Measurements from ENCODE around the gene GRIA4. TPM values are rescaled to one million over a fixed set of nuclear protein-coding genes. Genes with fewer than 3 reads are reported as not detected.

The GRIA4 gene
- total RNA-seq, 1 donor from 2014 or later = 0.27 TPM

DNA sequence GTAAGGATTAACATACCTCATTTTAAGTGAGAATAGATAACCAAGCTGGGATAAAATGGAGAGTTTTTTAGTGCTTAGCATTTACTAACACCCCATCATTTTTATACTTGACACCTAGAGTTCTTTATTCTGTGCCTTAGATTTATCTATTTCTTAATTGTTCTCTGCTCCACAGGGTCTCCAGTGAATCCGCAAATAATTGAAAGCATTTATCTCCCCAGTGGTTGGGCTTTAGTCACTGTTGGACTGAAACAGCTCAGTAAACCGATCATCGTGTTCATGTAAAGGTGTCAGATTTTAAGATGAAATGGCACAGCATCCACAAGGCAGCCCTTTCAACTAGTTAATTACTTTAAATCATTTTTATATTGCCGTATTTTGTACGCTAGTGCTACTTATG lies 17.8 kb upstream of the GRIA4 start:
- Histone ChIP-seq H3K4me1 (ENCODE audit: insufficient read depth, low read length) (peaks cover 3% of the 10 kb centered on the region), H3K4me2 (ENCODE audit: low read length) (no peak overlapping the region), H3K27ac (ENCODE audit: low read depth, low read length) (no peak overlapping the region), H3K79me2 (ENCODE audit: insufficient read depth, low read length) (no peaks in the 10 kb centered on the region), H3K27me3 (ENCODE audit: insufficient read depth, low read length) (no peaks in the 10 kb centered on the region), H2AFZ (ENCODE audit: low read depth, low read length) (no peak overlapping the region), H3K9me3 (ENCODE audit: insufficient read depth, low read depth, low read length) (no peaks in the 10 kb centered on the region), H4K20me1 (ENCODE audit: insufficient read depth, low read length) (no peaks in the 10 kb centered on the region), H3K9ac (ENCODE audit: low read length) (no peak overlapping the region), H3K36me3 (ENCODE audit: insufficient read depth, low read length) (no peaks in the 10 kb centered on the region), H3K4me3 (ENCODE audit: insufficient read depth, low read depth, low read length) (no peak overlapping the region)
- Mint-ChIP-seq H3K4me3 (ENCODE audit: unreplicated experiment) (no peak overlapping the region), H3K27ac (ENCODE audit: unreplicated experiment) (no peak overlapping the region), H3K4me1 (ENCODE audit: low read depth, unreplicated experiment) (peaks cover 6% of the 10 kb centered on the region), H3K36me3 (ENCODE audit: low read depth, unreplicated experiment) (no peaks in the 10 kb centered on the region), H3K27me3 (ENCODE audit: low read depth, unreplicated experiment) (no peaks in the 10 kb centered on the region), H3K9me3 (ENCODE audit: unreplicated experiment) (no peaks in the 10 kb centered on the region)
- FAIRE-seq = no peak
- DNase-seq (ENCODE audit: low read depth) = no peak
- TF ChIP-seq, protein P1, sequence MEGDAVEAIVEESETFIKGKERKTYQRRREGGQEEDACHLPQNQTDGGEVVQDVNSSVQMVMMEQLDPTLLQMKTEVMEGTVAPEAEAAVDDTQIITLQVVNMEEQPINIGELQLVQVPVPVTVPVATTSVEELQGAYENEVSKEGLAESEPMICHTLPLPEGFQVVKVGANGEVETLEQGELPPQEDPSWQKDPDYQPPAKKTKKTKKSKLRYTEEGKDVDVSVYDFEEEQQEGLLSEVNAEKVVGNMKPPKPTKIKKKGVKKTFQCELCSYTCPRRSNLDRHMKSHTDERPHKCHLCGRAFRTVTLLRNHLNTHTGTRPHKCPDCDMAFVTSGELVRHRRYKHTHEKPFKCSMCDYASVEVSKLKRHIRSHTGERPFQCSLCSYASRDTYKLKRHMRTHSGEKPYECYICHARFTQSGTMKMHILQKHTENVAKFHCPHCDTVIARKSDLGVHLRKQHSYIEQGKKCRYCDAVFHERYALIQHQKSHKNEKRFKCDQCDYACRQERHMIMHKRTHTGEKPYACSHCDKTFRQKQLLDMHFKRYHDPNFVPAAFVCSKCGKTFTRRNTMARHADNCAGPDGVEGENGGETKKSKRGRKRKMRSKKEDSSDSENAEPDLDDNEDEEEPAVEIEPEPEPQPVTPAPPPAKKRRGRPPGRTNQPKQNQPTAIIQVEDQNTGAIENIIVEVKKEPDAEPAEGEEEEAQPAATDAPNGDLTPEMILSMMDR (IDR thresholded peaks at IDR 0.05; ENCODE audit: insufficient read depth, low read depth, low read length) = no peak

DNA sequence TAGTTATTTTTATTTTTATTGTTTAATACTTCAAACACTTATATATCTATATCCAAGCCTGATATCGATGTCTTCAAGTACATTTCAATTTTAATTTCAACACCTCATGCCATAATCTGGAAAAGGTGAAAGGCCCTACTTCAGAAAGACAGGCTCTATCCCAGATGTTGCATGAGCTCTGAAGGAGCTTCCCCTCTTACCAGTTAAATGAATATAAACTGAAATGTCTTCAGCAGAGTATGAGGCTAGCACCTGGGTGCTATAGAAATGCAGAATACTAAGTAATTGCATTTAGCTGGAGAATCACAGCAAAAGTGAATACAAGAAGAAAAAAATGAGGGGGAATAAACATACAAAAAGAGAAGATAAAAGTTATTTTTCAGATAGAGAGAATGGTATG lies 11.5 kb upstream of the GRIA4 start:
- Mint-ChIP-seq H3K27me3 (ENCODE audit: low read depth, unreplicated experiment) (no peaks in the 10 kb centered on the region), H3K27ac (ENCODE audit: unreplicated experiment) (no peak overlapping the region), H3K9me3 (ENCODE audit: unreplicated experiment) (no peaks in the 10 kb centered on the region), H3K4me1 (ENCODE audit: low read depth, unreplicated experiment) (no peaks in the 10 kb centered on the region), H3K4me3 (ENCODE audit: unreplicated experiment) (no peak overlapping the region), H3K36me3 (ENCODE audit: low read depth, unreplicated experiment) (no peaks in the 10 kb centered on the region)
- Histone ChIP-seq H3K4me1 (ENCODE audit: insufficient read depth, low read length) (no peaks in the 10 kb centered on the region), H3K79me2 (ENCODE audit: insufficient read depth, low read length) (no peaks in the 10 kb centered on the region), H2AFZ (ENCODE audit: low read depth, low read length) (no peak overlapping the region), H3K36me3 (ENCODE audit: insufficient read depth, low read length) (no peaks in the 10 kb centered on the region), H3K9me3 (ENCODE audit: insufficient read depth, low read depth, low read length) (no peaks in the 10 kb centered on the region), H3K4me3 (ENCODE audit: insufficient read depth, low read depth, low read length) (no peak overlapping the region), H4K20me1 (ENCODE audit: insufficient read depth, low read length) (no peaks in the 10 kb centered on the region), H3K4me2 (ENCODE audit: low read length) (no peak overlapping the region), H3K27ac (ENCODE audit: low read depth, low read length) (no peak overlapping the region), H3K9ac (ENCODE audit: low read length) (no peak overlapping the region), H3K27me3 (ENCODE audit: insufficient read depth, low read length) (no peaks in the 10 kb centered on the region)
- DNase-seq (ENCODE audit: low read depth) (no peak), FAIRE-seq (no peak)
- TF ChIP-seq, protein P1 (IDR thresholded peaks at IDR 0.05; ENCODE audit: insufficient read depth, low read depth, low read length) = no peak
- no peak for TF ChIP-seq EZH2 (IDR thresholded peaks at IDR 0.05; ENCODE audit: insufficient read depth, low read length)

DNA sequence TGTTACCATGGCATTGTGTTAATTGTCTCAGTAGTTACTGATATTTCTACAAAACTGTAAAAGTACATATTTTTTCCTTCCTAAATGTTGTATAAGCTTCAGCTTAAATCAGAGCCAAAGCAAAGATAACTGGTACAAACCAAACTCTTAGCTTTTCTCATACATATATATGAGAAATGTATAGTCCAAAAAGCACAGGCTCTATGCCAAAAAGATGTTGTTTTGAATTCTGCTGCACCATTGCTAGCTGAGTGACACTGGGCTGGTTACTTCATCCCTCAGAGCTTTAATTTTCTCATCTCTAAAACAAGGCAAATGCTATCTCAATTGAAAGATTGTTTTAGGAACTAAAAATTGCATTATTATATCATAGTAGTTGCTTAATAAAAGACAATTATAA lies 6.7 kb upstream of the GRIA4 start:
- DNase-seq (ENCODE audit: low read depth) = no peak
- Histone ChIP-seq H3K4me3 (ENCODE audit: insufficient read depth, low read depth, low read length) (no peak overlapping the region), H3K4me2 (ENCODE audit: low read length) (no peak overlapping the region), H2AFZ (ENCODE audit: low read depth, low read length) (no peak overlapping the region), H3K4me1 (ENCODE audit: insufficient read depth, low read length) (no peaks in the 10 kb centered on the region), H4K20me1 (ENCODE audit: insufficient read depth, low read length) (no peaks in the 10 kb centered on the region), H3K79me2 (ENCODE audit: insufficient read depth, low read length) (no peaks in the 10 kb centered on the region), H3K27ac (ENCODE audit: low read depth, low read length) (no peak overlapping the region), H3K36me3 (ENCODE audit: insufficient read depth, low read length) (no peaks in the 10 kb centered on the region), H3K9ac (ENCODE audit: low read length) (no peak overlapping the region), H3K27me3 (ENCODE audit: insufficient read depth, low read length) (no peaks in the 10 kb centered on the region), H3K9me3 (ENCODE audit: insufficient read depth, low read depth, low read length) (no peaks in the 10 kb centered on the region)
- H3K9me3 Mint-ChIP-seq (ENCODE audit: unreplicated experiment) = no peaks in the 10 kb centered on the region
- TF ChIP-seq EZH2 (IDR thresholded peaks at IDR 0.05; ENCODE audit: insufficient read depth, low read length) = no peak
- TF ChIP-seq, protein P1 (IDR thresholded peaks at IDR 0.05; ENCODE audit: insufficient read depth, low read depth, low read length) = no peak
- no peak for FAIRE-seq
- H3K4me1 Mint-ChIP-seq (ENCODE audit: low read depth, unreplicated experiment) = no peaks in the 10 kb centered on the region
- no peaks in the 10 kb centered on the region for H3K27me3 Mint-ChIP-seq (ENCODE audit: low read depth, unreplicated experiment)
- H3K36me3 Mint-ChIP-seq (ENCODE audit: low read depth, unreplicated experiment) = no peaks in the 10 kb centered on the region
- H3K27ac Mint-ChIP-seq (ENCODE audit: unreplicated experiment) = no peak overlapping the region
- H3K4me3 Mint-ChIP-seq (ENCODE audit: unreplicated experiment) = no peak overlapping the region
